GM18505 (cell line): ENCODE results near the gene RNF44.
"Not testable (repeated sequence)": the region's sequence is repeated elsewhere in the genome, so short reads cannot be mapped to it uniquely, and the experiment has no call there.

Experiments
- ATAC-seq: cut with Tn5 transposase; IDR thresholded peaks from one replicate; pipeline ENCODE4 v1.9.1; 2021; ENCODE audit not compliant: unreplicated experiment
- POLR2A ChIP-seq: IDR thresholded peaks from 4 replicates; pipeline ENCODE4 v1.6.1; 2011; ENCODE audit warnings: borderline replicate concordance; ENCODE audit not compliant: insufficient read depth, insufficient read length; ENCODE audit errors: extremely low read depth

RNF44 gene

GRCh38 chr5:176565760-176566288 lies 28.6 kb upstream of the RNF44 start:
- TF ChIP-seq POLR2A, result no peak
- no peak for ATAC-seq

GRCh38 chr5:176564002-176564401 lies 26.8 kb upstream of the RNF44 start:
- TF ChIP-seq POLR2A, result no peak
- ATAC-seq, result no peak

GRCh38 chr5:176562189-176562588 lies 25.0 kb upstream of the RNF44 start:
- no peak for TF ChIP-seq POLR2A
- ATAC-seq, result no peak

- no peak for ATAC-seq
- TF ChIP-seq POLR2A, result no peak
Measured at GRCh38 chr5:176561259-176561658, 24.1 kb upstream of the RNF44 start.

GRCh38 chr5:176560364-176560763 lies 23.2 kb upstream of the RNF44 start:
- no peak for TF ChIP-seq POLR2A
- no peak for ATAC-seq

- TF ChIP-seq POLR2A, result no peak
- ATAC-seq, result no peak
Measured at GRCh38 chr5:176559683-176560082, 22.5 kb upstream of the RNF44 start.

- TF ChIP-seq POLR2A, result no peak
- no peak for ATAC-seq
Measured at GRCh38 chr5:176557846-176558245, 20.6 kb upstream of the RNF44 start.

- no peak for TF ChIP-seq POLR2A
- ATAC-seq, result no peak
Measured at GRCh38 chr5:176553260-176554085, 16.3 kb upstream of the RNF44 start.

GRCh38 chr5:176552332-176552869 lies 15.2 kb upstream of the RNF44 start:
- TF ChIP-seq POLR2A, result no peak
- ATAC-seq, result no peak

GRCh38 chr5:176550937-176551336 lies 13.7 kb upstream of the RNF44 start:
- ATAC-seq, result not testable (repeated sequence)

GRCh38 chr5:176550275-176550831 lies 13.2 kb upstream of the RNF44 start:
- no peak for ATAC-seq
- TF ChIP-seq POLR2A, result no peak

- ATAC-seq, result no peak
- TF ChIP-seq POLR2A, result no peak
Measured at GRCh38 chr5:176549871-176550270, 12.7 kb upstream of the RNF44 start.

- no peak for ATAC-seq
- no peak for TF ChIP-seq POLR2A
Measured at GRCh38 chr5:176548967-176549444, 11.8 kb upstream of the RNF44 start, which contains the start of gene CDHR2. TSS of gene CDHR2 (plus strand) at chr5:176549342. CDS start at chr5:176565353, 16,011 bp downstream.

- ATAC-seq, result no peak
- TF ChIP-seq POLR2A, result no peak
Measured at GRCh38 chr5:176547802-176548201, 10.6 kb upstream of the RNF44 start.

GRCh38 chr5:176545737-176546509 lies 8.7 kb upstream of the RNF44 start:
- no peak for TF ChIP-seq POLR2A
- no peak for ATAC-seq
